ENCODE results near the gene MAB21L4.

Gene MAB21L4

GRCh38 chr2:240874715-240875227 lies 21.2 kb downstream of the MAB21L4 start:
- no peak for TF ChIP-seq CTCF (IDR thresholded peaks at IDR 0.05; ENCODE audit: low read depth, low read length)
- DNase-seq (ENCODE audit: low read depth, low spot score), result no peak
- no peak overlapping the region for H3K4me3 ChIP-seq (ENCODE audit: low read depth, low read length)
- in situ Hi-C loops (cut with HindIII; ENCODE audit: low sequenced_read_pairs), result no loop called here

GRCh38 chr2:240873805-240874714 lies 21.9 kb downstream of the MAB21L4 start:
- no peak for DNase-seq (ENCODE audit: low read depth, low spot score)
- TF ChIP-seq CTCF (IDR thresholded peaks at IDR 0.05; ENCODE audit: low read depth, low read length), result no peak
- no peak overlapping the region for H3K4me3 ChIP-seq (ENCODE audit: low read depth, low read length)
- in situ Hi-C loops (cut with HindIII; ENCODE audit: low sequenced_read_pairs), result no loop called here

- DNase-seq (ENCODE audit: low read depth, low spot score), result no peak
- in situ Hi-C loops (cut with HindIII; ENCODE audit: low sequenced_read_pairs), result no loop called here
- H3K4me3 ChIP-seq (ENCODE audit: low read depth, low read length), result no peak overlapping the region
- TF ChIP-seq CTCF (IDR thresholded peaks at IDR 0.05; ENCODE audit: low read depth, low read length), result no peak
These were observed 22.7 kb downstream of the MAB21L4 start for GRCh38 chr2:240873098-240873788.

GRCh38 chr2:240872317-240873097 lies 23.4 kb downstream of the MAB21L4 start:
- DNase-seq (ENCODE audit: low read depth, low spot score), result no peak
- no peak overlapping the region for H3K4me3 ChIP-seq (ENCODE audit: low read depth, low read length)
- in situ Hi-C loops (cut with HindIII; ENCODE audit: low sequenced_read_pairs), result no loop called here
- no peak for TF ChIP-seq CTCF (IDR thresholded peaks at IDR 0.05; ENCODE audit: low read depth, low read length)

- in situ Hi-C loops (cut with HindIII; ENCODE audit: low sequenced_read_pairs), result no loop called here
These were observed 24.6 kb downstream of the MAB21L4 start for GRCh38 chr2:240871071-240871958.

More at GRCh38 chr2:240871071-240871958, 24.6 kb downstream of the MAB21L4 start:
- TF ChIP-seq CTCF (IDR thresholded peaks at IDR 0.05; ENCODE audit: low read depth, low read length), result no peak
- no peak for DNase-seq (ENCODE audit: low read depth, low spot score)
- H3K4me3 ChIP-seq (ENCODE audit: low read depth, low read length), result no peak overlapping the region

All from astrocyte of the spinal cord (primary cell).